Parathyroid adenoma (tissue), 2 donors: ENCODE results near the gene EXD3.
A peak's percentile ranks its signal among the peaks of the same experiment; 100 is the strongest.

Experiments used
- H2AFZ ChIP-seq: fragments of 300-600 bp; sonication (generic); one replicate; pipeline ENCODE4 v1.7.0; 2017; ENCODE audit warnings: antibody characterized with exemption, mild to moderate bottlenecking
- H3K27ac ChIP-seq: fragments of 300-600 bp; sonication (generic); one replicate; pipeline ENCODE4 v1.7.0; 2017
- H3K27me3 ChIP-seq: fragments of 300-600 bp; sonication (generic); one replicate; pipeline ENCODE4 v1.7.0; 2017; ENCODE audit warnings: low read length; ENCODE audit not compliant: control insufficient read depth, insufficient read depth
- H3K36me3 ChIP-seq: fragments of 300-600 bp; sonication (generic); one replicate; pipeline ENCODE4 v1.7.0; 2017; ENCODE audit warnings: low read length; ENCODE audit not compliant: control insufficient read depth, insufficient read depth
- H3K4me1 ChIP-seq: fragments of 300-600 bp; sonication (generic); one replicate; pipeline ENCODE4 v1.7.0; 2017; ENCODE audit warnings: control low read depth
- H3K4me2 ChIP-seq: fragments of 300-600 bp; sonication (generic); one replicate; pipeline ENCODE4 v1.7.0; 2017; ENCODE audit warnings: low read length
- H3K4me3 ChIP-seq: fragments of 300-600 bp; sonication (generic); one replicate; pipeline ENCODE4 v1.7.0; 2017; ENCODE audit warnings: low read depth, low read length
- H3K79me2 ChIP-seq: fragments of 300-600 bp; sonication (generic); one replicate; pipeline ENCODE4 v1.7.0; 2017; ENCODE audit warnings: control low read depth
- H3K9ac ChIP-seq: fragments of 300-600 bp; sonication (generic); one replicate; pipeline ENCODE4 v1.7.0; 2017; ENCODE audit warnings: mild to moderate bottlenecking
- H3K9me3 ChIP-seq: fragments of 300-600 bp; sonication (generic); one replicate; pipeline ENCODE4 v1.7.0; 2017; ENCODE audit warnings: low read length; ENCODE audit not compliant: control insufficient read depth
- CTCF ChIP-seq: fragments of 300-600 bp; sonication (generic); IDR thresholded peaks from one replicate; pipeline ENCODE4 v1.7.0; 2017; ENCODE audit warnings: antibody characterized with exemption, mild to moderate bottlenecking
- donor health status: primary hyperparathyroidism.

Gene EXD3

GRCh38 chr9:137417161-137418021, 5.6 kb downstream of the EXD3 start:
- TF ChIP-seq CTCF: no peak
- peaks cover 3% of the 10 kb centered on the region for H3K4me1 ChIP-seq
- H3K27ac ChIP-seq: peak overlapping the region; percentile 4
- H3K4me2 ChIP-seq: no peak overlapping the region
- peaks cover 9% of the 10 kb centered on the region for H3K79me2 ChIP-seq
- H3K9me3 ChIP-seq: no peaks in the 10 kb centered on the region
- no peaks in the 10 kb centered on the region for H3K27me3 ChIP-seq
- H2AFZ ChIP-seq: no peak overlapping the region
- no peaks in the 10 kb centered on the region for H3K36me3 ChIP-seq
- no peak overlapping the region for H3K4me3 ChIP-seq
- H3K9ac ChIP-seq: no peak overlapping the region

GRCh38 chr9:137416563-137417151, 6.3 kb downstream of the EXD3 start:
- H3K36me3 ChIP-seq: no peaks in the 10 kb centered on the region
- no peaks in the 10 kb centered on the region for H3K9me3 ChIP-seq
- H3K9ac ChIP-seq: no peak overlapping the region
- H3K4me1 ChIP-seq: no peaks in the 10 kb centered on the region
- H3K4me3 ChIP-seq: no peak overlapping the region
- no peaks in the 10 kb centered on the region for H3K27me3 ChIP-seq
- H3K27ac ChIP-seq: peak overlapping the region; percentile 4
- no peak for TF ChIP-seq CTCF
- no peak overlapping the region for H2AFZ ChIP-seq
- H3K4me2 ChIP-seq: no peak overlapping the region
- peaks cover 9% of the 10 kb centered on the region for H3K79me2 ChIP-seq

GRCh38 chr9:137416006-137416562, 6.9 kb downstream of the EXD3 start:
- Histone ChIP-seq H3K9ac (no peak overlapping the region), H3K27me3 (no peaks in the 10 kb centered on the region), H2AFZ (no peak overlapping the region), H3K4me2 (no peak overlapping the region), H3K79me2 (peaks cover 9% of the 10 kb centered on the region), H3K9me3 (no peaks in the 10 kb centered on the region), H3K27ac (no peak overlapping the region), H3K4me1 (no peaks in the 10 kb centered on the region), H3K36me3 (no peaks in the 10 kb centered on the region), H3K4me3 (no peak overlapping the region)
- no peak for TF ChIP-seq CTCF

GRCh38 chr9:137415451-137415850, 7.5 kb downstream of the EXD3 start:
- Histone ChIP-seq H3K36me3 (no peaks in the 10 kb centered on the region), H3K4me2 (no peak overlapping the region), H3K9ac (no peak overlapping the region), H3K27ac (no peak overlapping the region), H3K9me3 (no peaks in the 10 kb centered on the region), H3K27me3 (no peaks in the 10 kb centered on the region), H3K79me2 (peaks cover 9% of the 10 kb centered on the region), H3K4me1 (no peaks in the 10 kb centered on the region), H2AFZ (no peak overlapping the region), H3K4me3 (no peak overlapping the region)
- no peak for TF ChIP-seq CTCF
